Keratinocyte (primary cell): ENCODE data around the gene TBX21. TPM values are rescaled to one million over a fixed set of nuclear protein-coding genes. Genes with fewer than 3 reads are reported as not detected.

ENCODE experiments used
- DNase-seq: peaks from one replicate; pipeline ENCODE4 v3.0.0-alpha.2; 2011; ENCODE audit warnings: low read depth, missing footprints, low spot score
- FAIRE-seq: peaks from 2 replicates; lab custom pipeline; 2011; peaks lifted over from hg19 to GRCh38; lab: Jason Lieb, UNC
- H2AFZ ChIP-seq: 2 replicates; pipeline ENCODE4 v1.6.0; 2012; ENCODE audit warnings: low read length, control low read depth, inconsistent platforms; ENCODE audit not compliant: control insufficient read depth
- H3K27ac ChIP-seq: 2 replicates; pipeline ENCODE4 v1.5.1; 2011; ENCODE audit warnings: low read length; ENCODE audit not compliant: control insufficient read depth, insufficient read depth
- H3K27me3 ChIP-seq: 3 replicates; pipeline ENCODE4 v1.6.0; 2011; ENCODE audit warnings: low read length; ENCODE audit not compliant: control insufficient read depth, insufficient read depth; ENCODE audit errors: extremely low read depth
- H3K36me3 ChIP-seq, 2 experiments: 2 replicates in 1 of 2; 3 replicates in 1 of 2; pipeline ENCODE4 v1.5.1; 2011; ENCODE audit warnings: low read length in 2 of 2, mild to moderate bottlenecking in 1 of 2; ENCODE audit not compliant: control insufficient read depth in 2 of 2, insufficient read depth in 2 of 2; ENCODE audit errors: extremely low read depth in 1 of 2
- H3K4me1 ChIP-seq: 3 replicates; pipeline ENCODE4 v1.5.1; 2011; ENCODE audit warnings: low read length; ENCODE audit not compliant: control insufficient read depth, insufficient read depth; ENCODE audit errors: extremely low read depth
- H3K4me2 ChIP-seq: 3 replicates; pipeline ENCODE4 v1.6.0; 2011; ENCODE audit warnings: low read depth, low read length; ENCODE audit not compliant: control insufficient read depth, insufficient read depth; ENCODE audit errors: extremely low read depth
- H3K4me3 ChIP-seq, 3 experiments: fragments of 200-600 bp in 1 of 3; sonication (generic) in 1 of 3; 2 replicates in 2 of 3; 3 replicates in 1 of 3; pipeline ENCODE4 v1.5.1; 2011 to 2016; ENCODE audit warnings: low read length in 3 of 3, mild to moderate bottlenecking in 3 of 3, control low read depth in 2 of 3, inconsistent platforms in 1 of 3, low read depth in 1 of 3, mixed read lengths in 1 of 3, mixed run types in 1 of 3, moderate library complexity in 1 of 3; ENCODE audit not compliant: control insufficient read depth in 2 of 3, insufficient read depth in 2 of 3; ENCODE audit errors: extremely low read depth in 1 of 3
- H3K79me2 ChIP-seq: 2 replicates; pipeline ENCODE4 v1.6.0; 2012; ENCODE audit warnings: low read length; ENCODE audit not compliant: control insufficient read depth, insufficient read depth
- H3K9ac ChIP-seq: 3 replicates; pipeline ENCODE4 v1.6.0; 2011; ENCODE audit warnings: low read length; ENCODE audit not compliant: control insufficient read depth, insufficient read depth; ENCODE audit errors: extremely low read depth
- H3K9me1 ChIP-seq: 3 replicates; pipeline ENCODE4 v1.6.0; 2011; ENCODE audit warnings: low read length; ENCODE audit not compliant: control insufficient read depth, insufficient read depth; ENCODE audit errors: extremely low read depth
- H3K9me3 ChIP-seq: 2 replicates; pipeline ENCODE4 v1.5.1; 2012; ENCODE audit warnings: low read depth, low read length; ENCODE audit not compliant: control insufficient read depth
- H4K20me1 ChIP-seq: 3 replicates; pipeline ENCODE4 v1.6.0; 2011; ENCODE audit warnings: low read length; ENCODE audit not compliant: control insufficient read depth, insufficient read depth; ENCODE audit errors: extremely low read depth
- EZH2 ChIP-seq: IDR thresholded peaks from one replicate; pipeline ENCODE4 v1.6.1; 2012; ENCODE audit warnings: inconsistent platforms, mild to moderate bottlenecking, low read length, moderate library complexity
- dilution Hi-C: fragments of 300-500 bp; cut with MboI; formaldehyde crosslinking; loops from one replicate; pipeline ENCODE4 v1.7.0; 2020; ENCODE audit warnings: low sequenced_read_pairs; ENCODE audit not compliant: extremely low pct_ligation_motif_present
- polyA plus RNA-seq, 5 experiments: library from polyadenylated mRNA; depleted of rRNA in 3 of 5; stranded (reverse) in 3 of 5; stranded (forward) in 1 of 5; unstranded in 1 of 5; fragments of >200 nt; gene quantifications; 1 replicate in 1 of 5; 2 replicates in 3 of 5; 3 replicates in 1 of 5; pipeline versions ENCODE4 v1.2.1 to v1.2.3, GENCODE V29; 2011 to 2012; ENCODE audit warnings: missing spikeins in 2 of 5, low read depth in 1 of 5, low replicate concordance in 1 of 5
- TF ChIP-seq, protein P1 (sequence below), 3 experiments: IDR thresholded peaks in 1 of 3; conservative IDR thresholded peaks in 1 of 3; optimal IDR thresholded peaks in 1 of 3; 2 replicates in 2 of 3; 3 replicates in 1 of 3; pipeline versions ENCODE3 to v1.5.1; 2011; ENCODE audit warnings: low read length in 3 of 3, mild to moderate bottlenecking in 3 of 3, moderate library complexity in 2 of 3, control low read depth in 1 of 3, inconsistent platforms in 1 of 3; ENCODE audit not compliant: insufficient read depth in 2 of 3; ENCODE audit errors: extremely low read depth in 1 of 3

Gene TBX21
- polyA plus RNA-seq, 1 donor (not counting 4 experiments of a cell fraction or from before 2014, with no cell fraction given), result not detected

DNA sequence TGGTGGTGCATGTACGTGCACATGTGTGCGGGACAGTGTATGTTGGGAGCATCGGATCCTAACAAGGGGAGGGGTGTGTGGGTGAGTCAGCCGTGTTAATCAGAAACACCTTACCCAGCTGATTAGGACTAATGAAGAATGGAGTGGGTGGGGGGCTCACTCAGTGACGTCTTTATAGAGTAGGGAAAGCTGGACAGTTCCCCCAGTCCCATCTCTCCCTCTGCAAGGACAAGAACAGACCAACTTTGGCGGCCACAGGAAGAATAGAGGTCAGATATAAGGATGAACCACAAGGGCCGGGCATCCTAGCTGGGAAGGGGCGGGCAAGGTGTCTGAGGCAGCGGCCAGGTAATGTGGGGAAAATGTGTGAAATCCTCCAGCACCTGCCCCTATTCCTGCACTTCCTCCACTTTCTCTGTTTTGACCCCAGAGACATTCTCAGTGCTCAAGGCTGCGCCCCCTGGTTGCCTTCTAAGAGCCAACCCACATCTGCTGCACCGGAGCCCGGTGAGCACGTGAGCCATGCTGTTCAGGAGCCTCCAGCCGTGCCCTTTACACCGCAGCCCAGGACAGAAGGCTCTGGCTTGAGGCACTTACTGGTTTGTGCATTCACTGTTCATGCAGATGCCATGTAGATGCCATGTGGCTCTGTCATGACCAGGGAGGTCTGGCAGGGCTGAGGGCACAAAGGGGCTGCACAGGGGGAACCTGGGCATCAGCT, 18.9 kb upstream of the TBX21 start:
- no peaks in the 10 kb centered on the region for H3K9me1 ChIP-seq
- TF ChIP-seq, protein P1, sequence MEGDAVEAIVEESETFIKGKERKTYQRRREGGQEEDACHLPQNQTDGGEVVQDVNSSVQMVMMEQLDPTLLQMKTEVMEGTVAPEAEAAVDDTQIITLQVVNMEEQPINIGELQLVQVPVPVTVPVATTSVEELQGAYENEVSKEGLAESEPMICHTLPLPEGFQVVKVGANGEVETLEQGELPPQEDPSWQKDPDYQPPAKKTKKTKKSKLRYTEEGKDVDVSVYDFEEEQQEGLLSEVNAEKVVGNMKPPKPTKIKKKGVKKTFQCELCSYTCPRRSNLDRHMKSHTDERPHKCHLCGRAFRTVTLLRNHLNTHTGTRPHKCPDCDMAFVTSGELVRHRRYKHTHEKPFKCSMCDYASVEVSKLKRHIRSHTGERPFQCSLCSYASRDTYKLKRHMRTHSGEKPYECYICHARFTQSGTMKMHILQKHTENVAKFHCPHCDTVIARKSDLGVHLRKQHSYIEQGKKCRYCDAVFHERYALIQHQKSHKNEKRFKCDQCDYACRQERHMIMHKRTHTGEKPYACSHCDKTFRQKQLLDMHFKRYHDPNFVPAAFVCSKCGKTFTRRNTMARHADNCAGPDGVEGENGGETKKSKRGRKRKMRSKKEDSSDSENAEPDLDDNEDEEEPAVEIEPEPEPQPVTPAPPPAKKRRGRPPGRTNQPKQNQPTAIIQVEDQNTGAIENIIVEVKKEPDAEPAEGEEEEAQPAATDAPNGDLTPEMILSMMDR (optimal IDR thresholded peaks at IDR 0.05 in 1 of 3, IDR thresholded peaks at IDR 0.05 in 1 of 3, conservative IDR thresholded peaks at IDR 0.05 in 1 of 3; ENCODE audit: extremely low read depth in 1 of 3, insufficient read depth in 2 of 3, low read length in 3 of 3), result no peak
- no peak for TF ChIP-seq EZH2
- no peak for DNase-seq
- H3K4me2 ChIP-seq, result no peak overlapping the region
- FAIRE-seq, result no peak
- H3K36me3 ChIP-seq, result peaks cover 0 to 1% of the 10 kb centered on the region in 2 experiments
- peaks cover under 1% of the 10 kb centered on the region for H3K4me1 ChIP-seq
- no peaks in the 10 kb centered on the region for H3K9me3 ChIP-seq
- dilution Hi-C loops, result no loop called here
- peaks cover 6% of the 10 kb centered on the region for H4K20me1 ChIP-seq
- no peaks in the 10 kb centered on the region for H3K79me2 ChIP-seq
- H3K27ac ChIP-seq, result no peak overlapping the region
- H3K4me3 ChIP-seq, result no peak overlapping the region
- no peak overlapping the region for H2AFZ ChIP-seq
- H3K9ac ChIP-seq, result no peak overlapping the region
- H3K27me3 ChIP-seq, result peaks cover 62% of the 10 kb centered on the region

DNA sequence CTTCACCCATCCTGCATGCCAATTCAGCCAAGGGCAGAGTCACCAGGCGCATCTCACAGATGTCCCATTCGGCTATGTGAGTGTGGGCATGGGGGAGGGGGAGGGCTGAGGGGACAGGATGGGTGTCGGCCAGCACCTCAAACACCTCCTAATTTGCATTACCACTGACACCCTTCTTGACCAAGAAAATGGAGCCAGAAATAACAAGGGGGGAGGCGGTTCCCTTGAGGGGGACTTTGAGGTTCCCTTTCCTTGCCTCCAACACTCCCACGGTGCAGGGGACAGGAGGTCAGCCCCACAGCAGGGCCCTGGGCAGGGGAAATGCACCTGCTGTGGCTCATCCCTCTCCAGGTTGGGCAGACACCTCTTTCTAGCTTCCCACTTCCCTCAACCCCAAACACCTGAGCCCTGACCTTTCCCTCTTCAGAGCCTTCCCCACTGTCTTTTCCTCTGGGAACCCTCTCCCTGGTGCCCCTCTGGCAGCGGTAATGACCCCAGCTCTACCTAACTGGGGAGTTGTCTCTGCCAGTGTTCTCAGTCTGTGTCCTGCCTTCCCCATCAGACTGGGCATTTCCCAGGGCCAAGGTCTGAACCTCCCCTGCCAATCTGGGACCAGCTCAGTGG, 18.2 kb upstream of the TBX21 start:
- no peak overlapping the region for H3K4me2 ChIP-seq
- dilution Hi-C loops, result no loop called here
- H3K9me1 ChIP-seq, result no peaks in the 10 kb centered on the region
- H3K4me3 ChIP-seq, result no peak overlapping the region
- FAIRE-seq (no peak), DNase-seq (no peak)
- peaks cover 0 to 1% of the 10 kb centered on the region in 2 experiments for H3K36me3 ChIP-seq
- peaks cover 7% of the 10 kb centered on the region for H3K4me1 ChIP-seq
- no peak overlapping the region for H2AFZ ChIP-seq
- H4K20me1 ChIP-seq, result peaks cover 6% of the 10 kb centered on the region
- H3K9me3 ChIP-seq, result no peaks in the 10 kb centered on the region
- H3K79me2 ChIP-seq, result no peaks in the 10 kb centered on the region
- H3K27ac ChIP-seq, result no peak overlapping the region
- H3K27me3 ChIP-seq, result peaks cover 69% of the 10 kb centered on the region
- H3K9ac ChIP-seq, result no peak overlapping the region
- TF ChIP-seq EZH2, result no peak
- TF ChIP-seq, protein P1 (optimal IDR thresholded peaks at IDR 0.05 in 1 of 3, IDR thresholded peaks at IDR 0.05 in 1 of 3, conservative IDR thresholded peaks at IDR 0.05 in 1 of 3; ENCODE audit: extremely low read depth in 1 of 3, insufficient read depth in 2 of 3, low read length in 3 of 3), result no peak
